Endothelial cell of umbilical vein (primary cell): ENCODE data around the gene LKAAEAR1. TPM values are rescaled to one million over a fixed set of nuclear protein-coding genes. Genes with fewer than 3 reads are reported as not detected.

ENCODE experiments used
- BruUV-seq: library from RNA; stranded (reverse); fragments of 400-500 nt; replicated peaks from 2 replicates; lab custom pipeline; 2021; lab: Mats Ljungman, UMichigan
- CTCF ChIA-PET: fragments of 300-600, 350-600 bp; sonication (Branson Sonifier 250); formaldehyde crosslinking; loops from one replicate; lab custom pipeline; 2021; ENCODE audit warnings: antibody characterized with exemption, inconsistent platforms; lab: Charles Lee
- POLR2A ChIA-PET: fragments of 300-600, 350-600 bp; sonication (Branson Sonifier 250); formaldehyde crosslinking; loops from one replicate; lab custom pipeline; 2021; ENCODE audit warnings: antibody characterized with exemption, inconsistent platforms; lab: Charles Lee
- DNase-seq: peaks from one replicate; pipeline ENCODE4 v3.0.0-alpha.2; 2011; ENCODE audit warnings: low read depth, low spot score
- FAIRE-seq: peaks from 2 replicates; lab custom pipeline; 2011; peaks lifted over from hg19 to GRCh38; lab: Jason Lieb, UNC
- H2AFZ ChIP-seq: 2 replicates; pipeline ENCODE4 v1.6.0; 2012; ENCODE audit warnings: low read depth, low read length, control low read depth, inconsistent platforms
- H3K27ac ChIP-seq: 2 replicates; pipeline ENCODE4 v1.5.1; 2011; ENCODE audit warnings: low read depth, mild to moderate bottlenecking, control low read depth, low read length, moderate library complexity; ENCODE audit not compliant: insufficient read depth
- H3K27me3 ChIP-seq, 2 experiments: 2 replicates each; pipeline versions ENCODE4 v1.6.0 to v1.6.1; 2011; ENCODE audit warnings: low read length in 2 of 2, mixed read lengths in 1 of 2; ENCODE audit not compliant: control insufficient read depth in 2 of 2, insufficient read depth in 2 of 2
- H3K36me3 ChIP-seq, 2 experiments: 2 replicates in 1 of 2; 3 replicates in 1 of 2; pipeline ENCODE4 v1.5.1; 2011; ENCODE audit warnings: low read length in 2 of 2, mild to moderate bottlenecking in 1 of 2, moderate library complexity in 1 of 2; ENCODE audit not compliant: control insufficient read depth in 2 of 2, insufficient read depth in 2 of 2; ENCODE audit errors: extremely low read depth in 1 of 2
- H3K4me1 ChIP-seq: 3 replicates; pipeline ENCODE4 v1.5.1; 2011; ENCODE audit warnings: mild to moderate bottlenecking, low read length; ENCODE audit not compliant: control insufficient read depth, insufficient read depth; ENCODE audit errors: extremely low read depth
- H3K4me2 ChIP-seq: 2 replicates; pipeline ENCODE4 v1.6.1; 2011; ENCODE audit warnings: low read length, control low read depth, mixed read lengths; ENCODE audit not compliant: insufficient read depth
- H3K4me3 ChIP-seq, 3 experiments: fragments of 200-600 bp in 1 of 3; sonication (generic), shearing (Covaris generic) in 1 of 3; replicated peaks in 1 of 3; 2 replicates each; pipeline ENCODE4 v1.5.1; 2011 to 2016; ENCODE audit warnings: control low read depth in 3 of 3, low read length in 3 of 3, mild to moderate bottlenecking in 2 of 3, inconsistent platforms in 1 of 3, low read depth in 1 of 3, moderate library complexity in 1 of 3; ENCODE audit not compliant: insufficient read depth in 1 of 3
- H3K79me2 ChIP-seq: 2 replicates; pipeline ENCODE4 v1.6.0; 2012; ENCODE audit warnings: low read length, inconsistent platforms; ENCODE audit not compliant: control insufficient read depth, insufficient read depth
- H3K9ac ChIP-seq: replicated peaks from 2 replicates; pipeline ENCODE3; 2011; ENCODE audit warnings: low read length, control low read depth; ENCODE audit not compliant: insufficient read depth; ENCODE audit errors: extremely low read depth
- H3K9me1 ChIP-seq: replicated peaks from 3 replicates; pipeline ENCODE4 v1.6.0; 2011; ENCODE audit warnings: mild to moderate bottlenecking, low read length; ENCODE audit not compliant: control insufficient read depth, insufficient read depth; ENCODE audit errors: extremely low read depth
- H3K9me3 ChIP-seq: replicated peaks from 2 replicates; pipeline ENCODE4 v1.5.1; 2012; ENCODE audit warnings: low read length, inconsistent platforms; ENCODE audit not compliant: control insufficient read depth, insufficient read depth
- H4K20me1 ChIP-seq: replicated peaks from 2 replicates; pipeline ENCODE3; 2011; ENCODE audit warnings: mild to moderate bottlenecking, low read length; ENCODE audit not compliant: control insufficient read depth, insufficient read depth; ENCODE audit errors: extremely low read depth
- CTCF ChIP-seq, 2 donors: IDR thresholded peaks; 1 replicate in 1 of 2; 2 replicates in 1 of 2; pipeline ENCODE4 v1.5.1; 2011; ENCODE audit warnings: low read length in 2 of 2, mild to moderate bottlenecking in 2 of 2, moderate library complexity in 2 of 2, control low read depth in 1 of 2, inconsistent platforms in 1 of 2, low read depth in 1 of 2; ENCODE audit not compliant: insufficient read depth in 1 of 2; ENCODE audit errors: extremely low read depth in 1 of 2
- EZH2 ChIP-seq: IDR thresholded peaks from 2 replicates; pipeline ENCODE4 v1.6.1; 2012; ENCODE audit warnings: borderline replicate concordance, low read depth, mild to moderate bottlenecking, moderate library complexity, low read length, inconsistent platforms; ENCODE audit not compliant: severe bottlenecking
- FOS ChIP-seq: IDR thresholded peaks from 2 replicates; pipeline ENCODE4 v1.6.1; 2011; ENCODE audit warnings: mild to moderate bottlenecking, low read length, moderate library complexity, borderline replicate concordance; ENCODE audit not compliant: insufficient read depth
- GATA2 ChIP-seq: IDR thresholded peaks from 2 replicates; pipeline ENCODE4 v1.7.0; 2011; ENCODE audit warnings: low read depth, mild to moderate bottlenecking, moderate library complexity, mixed read lengths, low read length; ENCODE audit not compliant: insufficient read length, insufficient read depth
- JUN ChIP-seq: IDR thresholded peaks from 2 replicates; pipeline ENCODE4 v1.6.1; 2011; ENCODE audit warnings: borderline replicate concordance, low read depth; ENCODE audit not compliant: insufficient read length, insufficient read depth
- MAX ChIP-seq: IDR thresholded peaks from 2 replicates; pipeline ENCODE4 v1.6.1; 2011; ENCODE audit not compliant: insufficient read depth, insufficient read length
- MYC ChIP-seq: IDR thresholded peaks from one replicate; pipeline ENCODE4 v1.6.1; 2011; ENCODE audit warnings: mild to moderate bottlenecking, low read depth, low read length
- POLR2A ChIP-seq: IDR thresholded peaks from 2 replicates; pipeline ENCODE4 v1.6.1; 2012; ENCODE audit warnings: low read depth, mild to moderate bottlenecking, control low read depth, low read length
- POLR2AphosphoS5 ChIP-seq: IDR thresholded peaks from 2 replicates; pipeline ENCODE4 v1.6.1; 2012; ENCODE audit warnings: low read depth, mild to moderate bottlenecking, control low read depth, low read length, moderate library complexity; ENCODE audit not compliant: insufficient read depth
- dilution Hi-C: fragments of 300-500 bp; cut with MboI; formaldehyde crosslinking; loops from one replicate; pipeline ENCODE4 v1.15.0; 2019; ENCODE audit warnings: low sequenced_read_pairs; ENCODE audit not compliant: extremely low pct_ligation_motif_present
- intact Hi-C: fragments of 100-400 bp; cut with micrococcal nuclease; formaldehyde crosslinking; loops from one replicate; pipeline ENCODE4 v1.10.0; 2022
- polyA plus RNA-seq, 4 experiments: library from polyadenylated mRNA; depleted of rRNA in 3 of 4; stranded (reverse) in 3 of 4; unstranded in 1 of 4; fragments of >200 nt; gene quantifications; 2 replicates each; pipeline versions ENCODE4 v1.2.1 to v1.2.3, GENCODE V29; 2011 to 2012; ENCODE audit warnings: missing spikeins in 1 of 4
- total RNA-seq: library from RNA; stranded (reverse); gene quantifications from 2 replicates; pipeline ENCODE4 v1.2.3, GENCODE V29; 2021

Gene LKAAEAR1
- total and polyA plus RNA-seq, 2 donors (not counting 3 experiments of a cell fraction or from before 2014, with no cell fraction given): 0.29 TPM; not detected in 1

- no peak for FAIRE-seq
- Histone ChIP-seq H3K27ac (no peak overlapping the region), H3K4me2 (no peak overlapping the region), H3K9me3 (no peaks in the 10 kb centered on the region), H3K9me1 (no peaks in the 10 kb centered on the region), H3K4me1 (peaks cover 6% of the 10 kb centered on the region), H3K27me3 (peaks cover 23 to 32% of the 10 kb centered on the region in 2 experiments), H4K20me1 (no peaks in the 10 kb centered on the region), H2AFZ (no peak overlapping the region), H3K9ac (no peak overlapping the region), H3K79me2 (no peaks in the 10 kb centered on the region), H3K4me3 (no peak overlapping the region), H3K36me3 (no peaks in the 10 kb centered on the region)
- BruUV-seq: no TSS peak
- ChIA-PET CTCF (no interaction called here), POLR2A (no interaction called here)
- intact Hi-C loops (no loop called here), dilution Hi-C loops (no loop called here)
- TF ChIP-seq JUN (no peak), MYC (no peak), CTCF (IDR thresholded peaks at IDR 0.05; ENCODE audit: extremely low read depth in 1 of 2, insufficient read depth in 1 of 2, low read depth in 1 of 2, low read length in 2 of 2) (no peak), MAX (no peak), EZH2 (no peak), POLR2AphosphoS5 (no peak), POLR2A (no peak), FOS (no peak), GATA2 (no peak)
- no peak for DNase-seq
Measured at GRCh38 chr20:64086801-64087200, 2.6 kb upstream of the LKAAEAR1 start.
